Fibroblast of mammary gland (primary cell): ENCODE data around the gene RANBP17.
"Not testable (repeated sequence)": the region's sequence is repeated elsewhere in the genome, so short reads cannot be mapped to it uniquely, and the experiment has no call there.

ENCODE experiments used
- DNase-seq: peaks from one replicate; pipeline ENCODE4 v3.0.0-alpha.2; 2010; ENCODE audit warnings: low read depth
- H3K4me3 ChIP-seq: 2 replicates; pipeline ENCODE4 v1.5.1; 2011; ENCODE audit warnings: low read depth, mild to moderate bottlenecking, low read length, moderate library complexity; ENCODE audit not compliant: control insufficient read depth
- CTCF ChIP-seq: conservative IDR thresholded peaks from 2 replicates; pipeline ENCODE4 v1.5.1; 2011; ENCODE audit warnings: low read depth, low read length, inconsistent platforms; ENCODE audit not compliant: control insufficient read depth, insufficient read depth

The RANBP17 gene

GRCh38 chr5:170896779-170897178 is 35.0 kb downstream of the RANBP17 start:
- H3K4me3 ChIP-seq, result no peak overlapping the region
- DNase-seq, result peak; percentile 60
- TF ChIP-seq CTCF, result peak; percentile 40

DNA sequence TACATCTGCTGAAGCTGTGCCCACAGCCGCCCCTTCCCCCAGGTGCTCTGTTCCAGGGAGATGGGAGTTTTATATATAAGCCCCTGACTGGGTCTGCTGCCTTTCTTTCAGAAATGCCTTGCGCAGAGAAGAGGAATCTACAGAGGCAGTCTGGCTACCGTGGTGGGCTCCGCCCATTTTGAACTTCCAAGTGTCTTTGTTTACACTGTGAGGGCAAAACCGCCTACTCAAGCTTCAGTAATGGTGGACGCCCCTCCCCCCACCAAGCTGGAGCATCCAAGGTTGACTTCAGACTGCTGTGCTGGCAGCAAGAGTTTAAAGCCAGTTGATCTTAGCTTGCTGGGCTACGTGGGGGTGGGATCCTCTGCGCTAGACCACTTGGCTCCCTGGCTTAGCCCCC is 41.3 kb downstream of the RANBP17 start:
- DNase-seq, result no peak
- TF ChIP-seq CTCF, result no peak
- H3K4me3 ChIP-seq, result no peak overlapping the region

GRCh38 chr5:170907758-170908157 is 45.9 kb downstream of the RANBP17 start:
- peak; percentile 85 for DNase-seq
- H3K4me3 ChIP-seq, result no peak overlapping the region
- TF ChIP-seq CTCF, result no peak

GRCh38 chr5:170913573-170913972 is 51.8 kb downstream of the RANBP17 start:
- H3K4me3 ChIP-seq, result no peak overlapping the region
- no peak for TF ChIP-seq CTCF
- DNase-seq, result no peak

DNA sequence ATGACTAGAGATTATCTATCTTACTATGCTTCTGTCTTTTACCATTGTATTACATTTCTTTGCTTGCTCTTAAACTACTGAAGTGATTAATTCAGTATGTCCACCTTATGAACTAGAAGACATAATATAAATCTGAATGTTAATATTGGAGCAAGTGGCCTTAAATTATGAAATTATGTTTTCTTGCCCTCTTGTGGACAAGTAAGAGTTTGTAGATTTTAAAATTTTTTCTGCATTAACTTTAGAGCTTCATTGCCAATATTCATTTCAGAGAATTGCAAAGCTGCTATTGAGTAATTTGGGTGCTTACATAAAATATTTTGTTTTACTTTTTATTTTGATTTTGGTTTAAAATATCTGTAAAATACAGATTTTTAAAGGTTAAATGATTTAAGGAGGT is 55.3 kb downstream of the RANBP17 start:
- no peak overlapping the region for H3K4me3 ChIP-seq
- TF ChIP-seq CTCF, result peak; percentile 19
- peak; percentile 5 for DNase-seq

DNA sequence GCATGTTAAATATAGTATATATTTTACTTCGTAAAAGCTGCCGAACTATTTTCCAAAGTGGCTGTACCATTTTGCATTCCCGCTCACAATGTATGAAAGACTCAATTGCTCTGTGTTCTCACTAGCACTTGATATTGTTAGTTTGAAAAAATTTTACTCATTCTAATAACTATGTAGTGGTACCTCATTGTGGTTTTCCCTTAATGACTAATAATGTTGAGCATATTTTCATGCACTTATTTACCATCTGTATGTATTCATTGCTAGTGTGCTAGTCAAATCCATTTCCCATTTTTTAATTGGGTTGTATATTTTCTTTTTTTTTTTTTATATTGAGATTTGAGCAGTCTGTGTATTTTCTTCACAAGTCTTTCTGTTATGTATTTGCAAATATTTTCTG is 58.4 kb downstream of the RANBP17 start:
- H3K4me3 ChIP-seq, result no peak overlapping the region
- DNase-seq, result peak; percentile 16
- no peak for TF ChIP-seq CTCF

- DNase-seq, H3K4me3 ChIP-seq: not testable (repeated sequence)
These were observed 60.5 kb downstream of the RANBP17 start for GRCh38 chr5:170922331-170922730.
